ENCODE measurements around the gene LILRA1.

LILRA1 gene

DNA sequence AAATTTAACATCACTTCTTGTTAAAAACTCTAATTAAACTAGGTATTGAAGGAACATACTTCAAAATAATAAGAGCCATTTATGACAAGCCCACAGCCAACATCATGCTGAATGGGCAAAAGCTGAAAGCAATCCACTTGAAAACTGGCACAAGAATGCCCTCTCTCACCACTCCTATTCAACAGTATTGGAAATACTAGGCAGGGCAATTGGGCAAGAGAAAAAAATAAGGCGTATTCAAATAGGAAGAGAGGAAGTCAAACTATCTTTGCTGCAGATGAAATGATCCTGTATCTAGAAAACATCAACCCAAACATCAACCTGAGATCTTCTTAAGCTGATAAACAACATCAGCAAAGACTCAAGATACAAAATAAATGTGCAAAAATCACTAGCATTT is 21.3 kb downstream of the LILRA1 start:
- Histone ChIP-seq H3K18ac (ENCODE audit: low read length) (no peak overlapping the region), H3K27ac (ENCODE audit: low read depth, low read length) (no peak overlapping the region), H2BK5ac (ENCODE audit: low read depth, low read length, poor library complexity) (no peak overlapping the region), H3K4me2 (ENCODE audit: low read length) (no peak overlapping the region), H2BK120ac (ENCODE audit: insufficient read depth, low read length, poor library complexity) (no peak overlapping the region), H3K4ac (ENCODE audit: low read depth, low read length) (no peak overlapping the region), H3K36me3 (ENCODE audit: control insufficient read depth in 1 of 2, insufficient read depth in 2 of 2, low read length in 2 of 2) (no peaks in the 10 kb centered on the region), H3K79me1 (ENCODE audit: low read length) (no peaks in the 10 kb centered on the region), H4K12ac (ENCODE audit: low read depth, low read length) (no peak overlapping the region), H3K4me1 (ENCODE audit: control insufficient read depth in 1 of 2, insufficient read depth in 2 of 2, low read length in 2 of 2) (no peaks in the 10 kb centered on the region), H2BK12ac (ENCODE audit: low read length) (no peak overlapping the region), H4K8ac (ENCODE audit: low read depth, low read length) (no peak overlapping the region), H3K79me2 (ENCODE audit: control insufficient read depth, insufficient read depth, low read length, poor library complexity) (no peaks in the 10 kb centered on the region), H3K9ac (ENCODE audit: low read length) (no peak overlapping the region), H3K23ac (ENCODE audit: low read length) (no peak overlapping the region), H3K14ac (ENCODE audit: low read length) (no peak overlapping the region), H4K91ac (ENCODE audit: low read depth, low read length) (no peak overlapping the region), H2AK5ac (ENCODE audit: low read length) (no peak overlapping the region), H2AFZ (ENCODE audit: insufficient read depth, low read length, poor library complexity) (no peak overlapping the region), H3K4me3 (ENCODE audit: low read depth, low read length) (no peak overlapping the region), H3K27me3 (ENCODE audit: insufficient read depth, low read length) (no peaks in the 10 kb centered on the region), H3K9me3 (ENCODE audit: insufficient read depth, low read depth, low read length) (peaks cover 4% of the 10 kb centered on the region)
- DNase-seq: no peak
- no CpG with 5 or more reads among the region's 1 CpG for WGBS (ENCODE audit: extremely low coverage, insufficient coverage, insufficient read length)

GRCh38 chr19:54616057-54616456 is 22.6 kb downstream of the LILRA1 start:
- Histone ChIP-seq H3K27ac (ENCODE audit: low read depth, low read length) (no peak overlapping the region), H3K14ac (ENCODE audit: low read length) (no peak overlapping the region), H3K4me3 (ENCODE audit: low read depth, low read length) (no peak overlapping the region), H3K79me2 (ENCODE audit: control insufficient read depth, insufficient read depth, low read length, poor library complexity) (no peaks in the 10 kb centered on the region), H4K91ac (ENCODE audit: low read depth, low read length) (no peak overlapping the region), H2AK5ac (ENCODE audit: low read length) (no peak overlapping the region), H2BK5ac (ENCODE audit: low read depth, low read length, poor library complexity) (no peak overlapping the region), H3K9ac (ENCODE audit: low read length) (no peak overlapping the region), H3K4me2 (ENCODE audit: low read length) (no peak overlapping the region), H3K9me3 (ENCODE audit: insufficient read depth, low read depth, low read length) (peaks cover 3% of the 10 kb centered on the region), H3K4me1 (ENCODE audit: control insufficient read depth in 1 of 2, insufficient read depth in 2 of 2, low read length in 2 of 2) (no peaks in the 10 kb centered on the region), H2AFZ (ENCODE audit: insufficient read depth, low read length, poor library complexity) (no peak overlapping the region), H4K12ac (ENCODE audit: low read depth, low read length) (no peak overlapping the region), H3K27me3 (ENCODE audit: insufficient read depth, low read length) (no peaks in the 10 kb centered on the region), H2BK12ac (ENCODE audit: low read length) (no peak overlapping the region), H3K23ac (ENCODE audit: low read length) (no peak overlapping the region), H4K8ac (ENCODE audit: low read depth, low read length) (no peak overlapping the region), H3K4ac (ENCODE audit: low read depth, low read length) (no peak overlapping the region), H3K79me1 (ENCODE audit: low read length) (no peaks in the 10 kb centered on the region), H3K36me3 (ENCODE audit: control insufficient read depth in 1 of 2, insufficient read depth in 2 of 2, low read length in 2 of 2) (no peaks in the 10 kb centered on the region), H2BK120ac (ENCODE audit: insufficient read depth, low read length, poor library complexity) (no peak overlapping the region), H3K18ac (ENCODE audit: low read length) (no peak overlapping the region)
- no CpG with 5 or more reads among the region's 3 CpGs for WGBS (ENCODE audit: extremely low coverage, insufficient coverage, insufficient read length)
- DNase-seq: no peak

- Histone ChIP-seq H2AFZ (ENCODE audit: insufficient read depth, low read length, poor library complexity) (no peak overlapping the region), H3K4me1 (ENCODE audit: control insufficient read depth in 1 of 2, insufficient read depth in 2 of 2, low read length in 2 of 2) (no peaks in the 10 kb centered on the region), H4K8ac (ENCODE audit: low read depth, low read length) (no peak overlapping the region), H3K14ac (ENCODE audit: low read length) (no peak overlapping the region), H3K79me2 (ENCODE audit: control insufficient read depth, insufficient read depth, low read length, poor library complexity) (no peaks in the 10 kb centered on the region), H3K36me3 (ENCODE audit: control insufficient read depth in 1 of 2, insufficient read depth in 2 of 2, low read length in 2 of 2) (no peaks in the 10 kb centered on the region), H3K9me3 (ENCODE audit: insufficient read depth, low read depth, low read length) (peaks cover 3% of the 10 kb centered on the region), H3K27ac (ENCODE audit: low read depth, low read length) (no peak overlapping the region), H3K4me2 (ENCODE audit: low read length) (no peak overlapping the region), H3K27me3 (ENCODE audit: insufficient read depth, low read length) (no peaks in the 10 kb centered on the region), H2BK5ac (ENCODE audit: low read depth, low read length, poor library complexity) (no peak overlapping the region), H4K91ac (ENCODE audit: low read depth, low read length) (no peak overlapping the region), H3K18ac (ENCODE audit: low read length) (no peak overlapping the region), H2BK12ac (ENCODE audit: low read length) (no peak overlapping the region), H2AK5ac (ENCODE audit: low read length) (no peak overlapping the region), H3K23ac (ENCODE audit: low read length) (no peak overlapping the region), H3K4me3 (ENCODE audit: low read depth, low read length) (no peak overlapping the region), H2BK120ac (ENCODE audit: insufficient read depth, low read length, poor library complexity) (no peak overlapping the region), H3K4ac (ENCODE audit: low read depth, low read length) (no peak overlapping the region), H3K9ac (ENCODE audit: low read length) (no peak overlapping the region), H4K12ac (ENCODE audit: low read depth, low read length) (no peak overlapping the region), H3K79me1 (ENCODE audit: low read length) (no peaks in the 10 kb centered on the region)
- WGBS (ENCODE audit: extremely low coverage, insufficient coverage, insufficient read length): no CpG with 5 or more reads among the region's 5 CpGs
- DNase-seq: no peak
These were observed 23.6 kb downstream of the LILRA1 start for GRCh38 chr19:54616821-54617560.

- Histone ChIP-seq H3K9me3 (ENCODE audit: insufficient read depth, low read depth, low read length) (peaks cover 12% of the 10 kb centered on the region), H2BK12ac (ENCODE audit: low read length) (no peak overlapping the region), H3K27me3 (ENCODE audit: insufficient read depth, low read length) (no peaks in the 10 kb centered on the region), H3K9ac (ENCODE audit: low read length) (no peak overlapping the region), H2BK120ac (ENCODE audit: insufficient read depth, low read length, poor library complexity) (no peak overlapping the region), H3K4ac (ENCODE audit: low read depth, low read length) (no peak overlapping the region), H3K23ac (ENCODE audit: low read length) (no peak overlapping the region), H3K4me1 (ENCODE audit: control insufficient read depth in 1 of 2, insufficient read depth in 2 of 2, low read length in 2 of 2) (no peaks in the 10 kb centered on the region), H2AFZ (ENCODE audit: insufficient read depth, low read length, poor library complexity) (no peak overlapping the region), H2BK5ac (ENCODE audit: low read depth, low read length, poor library complexity) (no peak overlapping the region), H3K36me3 (ENCODE audit: control insufficient read depth in 1 of 2, insufficient read depth in 2 of 2, low read length in 2 of 2) (no peaks in the 10 kb centered on the region), H3K4me3 (ENCODE audit: low read depth, low read length) (no peak overlapping the region), H4K12ac (ENCODE audit: low read depth, low read length) (no peak overlapping the region), H3K18ac (ENCODE audit: low read length) (no peak overlapping the region), H3K79me2 (ENCODE audit: control insufficient read depth, insufficient read depth, low read length, poor library complexity) (no peaks in the 10 kb centered on the region), H3K4me2 (ENCODE audit: low read length) (no peak overlapping the region), H3K14ac (ENCODE audit: low read length) (no peak overlapping the region), H3K27ac (ENCODE audit: low read depth, low read length) (no peak overlapping the region), H3K79me1 (ENCODE audit: low read length) (no peaks in the 10 kb centered on the region), H4K91ac (ENCODE audit: low read depth, low read length) (no peak overlapping the region), H4K8ac (ENCODE audit: low read depth, low read length) (no peak overlapping the region), H2AK5ac (ENCODE audit: low read length) (no peak overlapping the region)
- DNase-seq: no peak
- WGBS (ENCODE audit: extremely low coverage, insufficient coverage, insufficient read length): no CpG with 5 or more reads among the region's 4 CpGs
These were observed 27.0 kb downstream of the LILRA1 start for GRCh38 chr19:54620464-54620863.

All from trophoblast cell (in vitro differentiated cells and primary cell).